Smooth muscle cell (in vitro differentiated cells): ENCODE measurements around the gene LRIG2. TPM values are rescaled to one million over a fixed set of nuclear protein-coding genes. Genes with fewer than 3 reads are reported as not detected.
"Not testable (repeated sequence)": the region's sequence is repeated elsewhere in the genome, so short reads cannot be mapped to it uniquely, and the experiment has no call there.

ENCODE experiments used
- DNase-seq: peaks from one replicate; lab custom pipeline; 2025; ENCODE audit not compliant: unreplicated experiment; lab: John Stamatoyannopoulos, UW
- H2AFZ ChIP-seq: fragments of 200-600 bp; sonication (generic); 2 replicates; pipeline ENCODE4 v1.6.0; 2016; ENCODE audit warnings: antibody characterized with exemption, low read depth, mild to moderate bottlenecking
- H3F3A ChIP-seq: fragments of 200-600 bp; sonication (generic); 2 replicates; pipeline ENCODE4 v1.6.0; 2017; ENCODE audit warnings: antibody characterized with exemption, low read depth
- H3K27ac ChIP-seq: fragments of 200-600 bp; sonication (generic); 2 replicates; pipeline ENCODE4 v1.5.1; 2016; ENCODE audit warnings: low read depth, mild to moderate bottlenecking
- H3K27me3 ChIP-seq: fragments of 200-600 bp; sonication (generic); 2 replicates; pipeline ENCODE4 v1.6.1; 2016; ENCODE audit warnings: low read depth, mild to moderate bottlenecking
- H3K36me3 ChIP-seq: fragments of 200-600 bp; sonication (generic); 2 replicates; pipeline ENCODE4 v1.5.1; 2016; ENCODE audit warnings: low read depth
- H3K4me1 ChIP-seq: fragments of 200-600 bp; sonication (generic); 2 replicates; pipeline ENCODE4 v1.5.1; 2016; ENCODE audit warnings: low read depth
- H3K4me2 ChIP-seq: fragments of 200-600 bp; sonication (generic); 2 replicates; pipeline ENCODE4 v1.6.0; 2016; ENCODE audit warnings: mild to moderate bottlenecking
- H3K4me3 ChIP-seq: fragments of 200-600 bp; sonication (generic); 2 replicates; pipeline ENCODE4 v1.5.1; 2016; ENCODE audit warnings: mild to moderate bottlenecking
- H3K79me2 ChIP-seq: fragments of 200-600 bp; sonication (generic); 2 replicates; pipeline ENCODE4 v1.6.0; 2016; ENCODE audit warnings: low read depth, mild to moderate bottlenecking
- H3K9ac ChIP-seq: fragments of 200-600 bp; sonication (generic); 2 replicates; pipeline ENCODE4 v1.6.0; 2016; ENCODE audit warnings: low read depth
- H3K9me3 ChIP-seq: fragments of 200-600 bp; sonication (generic); replicated peaks from 2 replicates; pipeline ENCODE4 v1.5.1; 2016; ENCODE audit warnings: low read depth
- H4K20me1 ChIP-seq: fragments of 200-600 bp; sonication (generic); 2 replicates; pipeline ENCODE4 v1.6.0; 2016; ENCODE audit warnings: low read depth
- WGBS: methylation state at CpG from one replicate; pipeline ENCODE4 v1.1.7; 2016; ENCODE audit warnings: low lambda C conversion rate; 5-methylcytosine and 5-hydroxymethylcytosine counted together
- polyA plus RNA-seq: library from polyadenylated mRNA; unstranded; fragments of >200 nt; fragmentation: Nextera tagmentation; extraction: Ambion mirVana; gene quantifications from 2 replicates; pipeline ENCODE4 v1.2.1, GENCODE V29; 2016
- total RNA-seq: library from RNA; depleted of rRNA; stranded (reverse); fragments of >200 nt; gene quantifications from 2 replicates; pipeline ENCODE4 v1.2.3, GENCODE V29; 2014
- TF ChIP-seq, protein P1 (sequence below): fragments of 200-600 bp; sonication (generic); IDR thresholded peaks from 2 replicates; pipeline ENCODE4 v1.5.1; 2017; ENCODE audit warnings: borderline replicate concordance, mild to moderate bottlenecking, antibody characterized with exemption; ENCODE audit not compliant: insufficient read depth, poor library complexity, severe bottlenecking

Gene LRIG2
- total and polyA plus RNA-seq, 2 experiments from 2014 or later = 4.2 to 10.6 TPM

GRCh38 chr1:113146242-113147072, 73.5 kb downstream of the LRIG2 start:
- Histone ChIP-seq H2AFZ (peak overlapping the region; percentile 29), H3K9ac (peak overlapping the region; percentile 42), H3K27ac (peak overlapping the region; percentile 79), H3K79me2 (no peaks in the 10 kb centered on the region), H3K4me1 (peaks cover 17% of the 10 kb centered on the region), H3K27me3 (no peaks in the 10 kb centered on the region), H3K4me2 (peak overlapping the region; percentile 6), H3F3A (peaks cover 20% of the 10 kb centered on the region), H3K9me3 (no peaks in the 10 kb centered on the region), H4K20me1 (no peaks in the 10 kb centered on the region), H3K4me3 (no peak overlapping the region), H3K36me3 (no peaks in the 10 kb centered on the region)
- no peak for DNase-seq
- TF ChIP-seq, protein P1, sequence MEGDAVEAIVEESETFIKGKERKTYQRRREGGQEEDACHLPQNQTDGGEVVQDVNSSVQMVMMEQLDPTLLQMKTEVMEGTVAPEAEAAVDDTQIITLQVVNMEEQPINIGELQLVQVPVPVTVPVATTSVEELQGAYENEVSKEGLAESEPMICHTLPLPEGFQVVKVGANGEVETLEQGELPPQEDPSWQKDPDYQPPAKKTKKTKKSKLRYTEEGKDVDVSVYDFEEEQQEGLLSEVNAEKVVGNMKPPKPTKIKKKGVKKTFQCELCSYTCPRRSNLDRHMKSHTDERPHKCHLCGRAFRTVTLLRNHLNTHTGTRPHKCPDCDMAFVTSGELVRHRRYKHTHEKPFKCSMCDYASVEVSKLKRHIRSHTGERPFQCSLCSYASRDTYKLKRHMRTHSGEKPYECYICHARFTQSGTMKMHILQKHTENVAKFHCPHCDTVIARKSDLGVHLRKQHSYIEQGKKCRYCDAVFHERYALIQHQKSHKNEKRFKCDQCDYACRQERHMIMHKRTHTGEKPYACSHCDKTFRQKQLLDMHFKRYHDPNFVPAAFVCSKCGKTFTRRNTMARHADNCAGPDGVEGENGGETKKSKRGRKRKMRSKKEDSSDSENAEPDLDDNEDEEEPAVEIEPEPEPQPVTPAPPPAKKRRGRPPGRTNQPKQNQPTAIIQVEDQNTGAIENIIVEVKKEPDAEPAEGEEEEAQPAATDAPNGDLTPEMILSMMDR = no peak
- WGBS = 77% methylated on average over 7 of the region's 7 CpGs

GRCh38 chr1:113147073-113147625, 74.2 kb downstream of the LRIG2 start:
- Histone ChIP-seq H3K9me3 (no peaks in the 10 kb centered on the region), H3K4me2 (peak overlapping the region; percentile 6), H3K36me3 (no peaks in the 10 kb centered on the region), H2AFZ (no peak overlapping the region), H3K4me3 (no peak overlapping the region), H4K20me1 (no peaks in the 10 kb centered on the region), H3K4me1 (peaks cover 10% of the 10 kb centered on the region), H3K27me3 (no peaks in the 10 kb centered on the region), H3K79me2 (no peaks in the 10 kb centered on the region), H3K9ac (no peak overlapping the region), H3K27ac (peak overlapping the region; percentile 79), H3F3A (peaks cover 13% of the 10 kb centered on the region)
- WGBS = 48% methylated on average over 3 of the region's 3 CpGs
- DNase-seq = no peak
- TF ChIP-seq, protein P1 = no peak

GRCh38 chr1:113147826-113148225, 74.8 kb downstream of the LRIG2 start:
- Histone ChIP-seq H3K36me3 (no peaks in the 10 kb centered on the region), H3K79me2 (no peaks in the 10 kb centered on the region), H3K9me3 (no peaks in the 10 kb centered on the region), H4K20me1 (no peaks in the 10 kb centered on the region), H3F3A (peaks cover 10% of the 10 kb centered on the region), H3K27me3 (no peaks in the 10 kb centered on the region), H3K9ac (no peak overlapping the region), H2AFZ (no peak overlapping the region), H3K4me2 (no peak overlapping the region), H3K4me3 (no peak overlapping the region), H3K4me1 (peaks cover 9% of the 10 kb centered on the region), H3K27ac (peak overlapping the region; percentile 79)
- TF ChIP-seq, protein P1 = no peak
- 59% methylated on average over 4 of the region's 4 CpGs for WGBS
- DNase-seq = no peak

- H2AFZ ChIP-seq, DNase-seq, H3K4me2 ChIP-seq, H3K27me3 ChIP-seq, H3K9ac ChIP-seq, H3K79me2 ChIP-seq, H4K20me1 ChIP-seq, H3K9me3 ChIP-seq, H3K36me3 ChIP-seq, H3K4me3 ChIP-seq, H3K27ac ChIP-seq: not testable (repeated sequence)
- Histone ChIP-seq H3F3A (peaks cover 16% of the 10 kb centered on the region), H3K4me1 (peaks cover 12% of the 10 kb centered on the region)
- 94% methylated on average over 4 of the region's 4 CpGs for WGBS
Observed at GRCh38 chr1:113150494-113150893, 77.5 kb downstream of the LRIG2 start.
